HG02759 (cell line): ENCODE results near the gene MPPED1.

Source experiments
- ATAC-seq: cut with Tn5 transposase; IDR thresholded peaks from one replicate; pipeline ENCODE4 v1.9.1; 2021; ENCODE audit warnings: mild to moderate bottlenecking, moderate library complexity; ENCODE audit not compliant: unreplicated experiment

MPPED1 gene

DNA sequence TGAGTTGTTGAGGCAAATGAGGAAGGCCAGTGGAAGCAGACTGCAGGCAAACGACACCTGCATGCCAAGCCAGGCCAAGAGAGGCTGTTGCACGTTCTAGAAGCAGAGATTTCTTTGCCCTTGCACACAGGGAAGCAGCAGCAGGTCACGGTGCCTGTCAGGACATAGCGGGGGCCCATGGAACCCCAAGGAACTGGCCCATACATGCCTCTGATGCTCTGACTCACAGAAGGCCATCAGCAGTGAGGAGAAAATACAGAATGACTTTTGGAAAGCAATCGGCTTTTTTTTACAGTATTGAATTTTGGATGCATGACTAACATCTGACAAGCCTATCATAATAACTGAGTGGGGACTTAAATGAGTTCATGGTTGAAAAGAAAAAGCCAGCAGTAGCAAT, 123.9 kb downstream of the MPPED1 start:
- no peak for ATAC-seq

DNA sequence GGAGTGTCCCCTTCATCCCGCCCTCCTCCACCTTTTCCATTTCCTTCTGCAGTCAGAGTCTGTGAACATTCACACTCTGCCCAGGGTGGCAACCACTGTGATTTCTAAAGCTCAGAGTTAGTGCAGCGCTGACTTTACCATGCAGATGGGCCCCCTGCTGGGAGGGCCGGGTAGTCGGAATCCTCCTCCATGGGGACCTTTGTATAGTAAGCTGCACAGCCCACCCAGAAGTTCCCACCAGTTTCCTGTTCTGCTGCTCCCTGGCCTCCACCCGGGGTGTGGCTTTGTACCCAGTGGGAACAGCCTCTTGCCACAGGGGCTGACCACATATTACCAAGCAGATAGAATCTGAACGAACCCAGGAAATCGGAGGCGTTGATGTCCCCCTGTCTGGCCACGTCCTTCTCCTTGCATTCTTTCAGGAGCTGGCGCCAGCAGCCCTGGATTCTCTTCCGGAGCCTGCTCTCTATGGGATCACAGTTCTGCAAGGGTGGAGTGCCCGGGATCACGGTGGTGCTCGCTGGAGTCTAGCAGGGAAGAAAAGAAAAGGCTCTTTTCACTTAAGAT, 125.3 kb downstream of the MPPED1 start:
- no peak for ATAC-seq

GRCh38 chr22:43539572-43540528, 128.0 kb downstream of the MPPED1 start:
- no peak for ATAC-seq

GRCh38 chr22:43540529-43540923, 128.7 kb downstream of the MPPED1 start:
- ATAC-seq = no peak

DNA sequence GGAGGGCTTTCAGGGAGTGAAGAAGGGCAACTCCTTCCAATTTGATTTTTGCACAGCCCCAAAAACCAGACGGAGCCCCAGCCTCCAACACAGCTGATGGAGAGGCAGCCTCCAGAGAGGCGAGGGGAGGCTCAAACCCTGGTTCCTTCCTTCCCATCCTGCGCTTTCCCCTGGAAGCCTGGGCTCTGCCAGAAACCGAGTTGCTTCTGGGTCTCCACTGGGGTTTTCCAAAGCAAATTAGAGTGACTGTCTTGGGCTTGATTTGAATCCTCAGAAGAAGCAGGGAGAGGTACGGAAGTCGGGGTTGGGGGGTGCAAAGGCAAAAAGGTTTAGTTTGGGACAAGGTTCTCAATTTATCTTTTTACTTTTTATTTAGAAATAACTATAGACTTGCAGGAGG, 129.2 kb downstream of the MPPED1 start:
- no peak for ATAC-seq

GRCh38 chr22:43541462-43542407, 129.9 kb downstream of the MPPED1 start:
- no peak for ATAC-seq

GRCh38 chr22:43542681-43543521, 131.1 kb downstream of the MPPED1 start:
- ATAC-seq = no peak

- ATAC-seq = no peak
Observed at GRCh38 chr22:43543522-43544288, 131.9 kb downstream of the MPPED1 start.

- no peak for ATAC-seq
Observed at GRCh38 chr22:43544289-43544673, 132.5 kb downstream of the MPPED1 start.

- ATAC-seq = no peak
Observed at GRCh38 chr22:43546186-43546585, 134.4 kb downstream of the MPPED1 start.

DNA sequence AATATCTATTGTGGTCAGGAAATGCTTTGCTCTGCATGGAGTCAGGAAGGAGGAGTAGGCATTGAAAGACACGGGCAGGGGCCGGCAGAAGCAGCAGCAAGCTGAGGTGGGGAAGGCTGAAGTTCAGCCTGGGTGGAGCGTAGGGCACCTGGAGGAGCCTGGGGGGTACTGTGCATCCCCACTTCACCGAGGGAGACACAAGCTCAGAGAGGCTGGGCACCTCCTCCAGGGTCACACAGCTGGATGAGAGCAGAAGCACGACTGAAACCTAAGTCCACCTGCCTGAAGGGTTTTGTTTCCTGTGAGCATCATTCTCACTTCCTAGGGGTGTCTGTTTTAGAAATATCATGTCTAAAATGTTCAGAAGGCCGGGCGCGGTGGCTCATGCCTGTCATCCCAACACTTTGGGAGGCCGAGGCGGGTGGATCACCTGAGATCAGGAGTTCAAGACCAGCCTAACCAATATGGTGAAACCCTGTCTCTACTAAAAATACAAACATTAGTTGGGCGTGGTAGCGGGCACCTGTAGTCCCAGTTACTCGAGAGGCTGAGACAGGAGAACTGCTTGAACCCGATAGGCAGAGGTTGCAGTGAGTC, 138.3 kb downstream of the MPPED1 start:
- no peak for ATAC-seq

GRCh38 chr22:43550672-43551071, 138.9 kb downstream of the MPPED1 start:
- no peak for ATAC-seq

GRCh38 chr22:43553451-43554258, 141.8 kb downstream of the MPPED1 start:
- ATAC-seq = no peak

DNA sequence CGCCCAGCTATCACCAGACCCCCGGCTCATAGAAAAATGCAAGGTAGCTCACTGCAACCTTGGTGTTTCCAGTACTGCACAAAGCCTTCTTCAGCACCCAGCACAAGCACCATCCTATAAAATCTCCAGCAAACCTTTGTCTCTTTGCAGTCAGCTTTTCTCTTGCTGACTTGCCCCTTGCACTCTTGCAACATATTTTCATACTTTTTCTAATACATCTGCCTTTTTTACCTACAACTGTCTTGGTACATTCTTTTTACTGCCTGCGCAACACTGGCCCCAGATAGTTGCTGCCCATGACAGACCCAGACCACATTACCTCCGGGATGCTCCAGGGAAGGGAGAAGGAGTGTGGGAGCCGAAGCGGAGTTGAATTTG, 142.4 kb downstream of the MPPED1 start:
- ATAC-seq = no peak

DNA sequence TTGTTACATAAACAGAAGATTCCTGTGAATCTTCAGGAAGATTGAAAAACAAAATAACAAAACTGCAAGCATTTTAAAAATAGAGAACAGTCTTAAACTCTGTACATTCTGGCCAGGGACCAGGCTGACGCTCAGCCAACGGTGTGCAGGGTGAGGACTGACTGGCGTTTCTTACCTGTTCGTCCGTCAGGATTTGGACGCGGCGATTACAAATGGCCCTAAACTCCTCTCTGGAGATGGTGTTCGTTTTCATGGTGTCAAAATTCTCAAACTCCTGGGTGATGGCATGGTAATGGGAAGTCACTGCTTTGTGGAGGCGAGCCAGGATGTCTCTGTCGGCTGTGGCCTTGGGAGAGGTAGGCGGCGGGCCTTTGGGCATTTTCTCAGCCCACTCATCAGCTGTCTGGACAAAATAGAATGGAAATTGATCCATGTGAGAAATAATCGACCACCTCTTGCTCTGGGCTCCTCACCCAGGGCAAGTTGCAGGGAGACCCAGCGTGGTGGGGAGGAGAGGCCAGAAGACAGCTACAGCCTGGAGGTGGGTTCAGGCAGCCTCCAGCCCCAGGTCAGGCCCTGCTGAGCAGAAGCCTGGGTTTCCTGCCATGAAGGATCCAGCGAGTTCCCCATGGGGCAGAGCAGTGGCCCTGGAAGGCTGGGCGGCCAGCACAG, 143.0 kb downstream of the MPPED1 start:
- no peak for ATAC-seq

DNA sequence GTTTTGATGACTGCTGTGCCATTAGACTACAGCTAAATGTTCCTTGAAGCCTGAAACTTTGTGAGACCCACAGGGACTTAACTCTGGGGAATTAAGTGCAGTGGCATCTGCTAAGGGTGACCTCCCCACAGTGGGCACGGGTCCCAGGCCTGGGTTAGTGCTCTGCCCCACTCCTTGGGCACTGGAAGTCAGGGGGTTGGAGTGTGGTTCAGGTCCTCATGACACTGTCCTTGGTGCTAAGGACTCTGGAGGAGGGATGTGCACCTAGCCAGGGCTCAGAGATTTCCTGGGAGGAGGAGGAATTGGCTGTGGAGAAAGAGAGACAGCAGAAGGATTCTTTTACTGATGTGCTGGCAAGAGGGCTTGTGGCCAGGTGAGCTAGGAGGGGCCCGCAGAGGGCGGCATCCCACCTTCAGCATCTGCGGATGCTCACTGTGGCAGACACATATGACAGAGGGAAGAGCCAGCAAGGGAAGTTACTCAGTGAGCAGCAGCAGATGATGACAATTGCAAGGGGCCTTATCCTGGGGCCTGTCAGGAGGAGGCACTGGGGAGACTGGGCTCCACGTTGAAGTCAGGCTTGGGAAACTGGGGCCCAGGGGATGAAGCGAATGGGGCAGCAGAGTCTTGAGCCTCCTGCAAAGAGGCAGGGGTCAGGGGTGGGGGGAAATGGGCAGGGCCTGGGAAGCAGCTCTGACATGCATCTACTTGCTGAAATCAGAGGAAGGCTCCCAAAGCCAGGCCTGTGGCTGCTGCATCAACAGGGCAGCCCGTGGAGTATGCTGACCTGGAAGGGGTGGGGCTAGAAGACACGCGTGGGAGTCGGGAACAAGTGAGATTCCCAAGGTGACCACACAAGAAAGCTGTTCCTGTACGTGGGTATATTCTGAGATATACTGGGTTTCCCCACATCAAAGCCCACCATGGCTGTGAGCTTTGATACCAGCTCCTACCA, 144.0 kb downstream of the MPPED1 start:
- no peak for ATAC-seq
